ENCODE data around the gene RILPL1. TPM values are rescaled to one million over a fixed set of nuclear protein-coding genes. Genes with fewer than 3 reads are reported as not detected.

The RILPL1 gene
- total and polyA plus RNA-seq, 2 donors (not counting 1 experiment from before 2014, with no cell fraction given): 7.8 to 15.8 TPM

DNA sequence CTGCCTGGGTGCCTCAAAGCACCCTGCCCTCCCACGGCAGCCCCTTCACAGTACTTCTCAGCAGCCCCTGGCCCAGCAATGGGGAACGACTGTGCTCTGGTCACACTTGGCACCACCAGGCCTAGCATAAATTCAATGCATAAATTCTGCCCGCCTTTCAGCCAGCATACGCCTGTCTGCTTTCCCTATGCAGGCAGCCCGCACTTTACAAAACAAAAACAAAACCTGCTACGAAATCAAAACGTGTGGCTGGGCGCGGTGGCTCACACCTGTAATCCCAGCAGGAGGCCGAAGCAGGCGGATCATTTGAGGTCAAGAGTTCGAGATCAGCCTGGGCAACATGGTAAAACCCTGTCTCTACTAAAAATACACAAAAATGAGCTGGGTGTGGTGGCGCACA, 42.0 kb downstream of the RILPL1 start:
- H3K36me3 ChIP-seq (ENCODE audit: control insufficient read depth, insufficient read depth, low read length): no peaks in the 10 kb centered on the region
- DNase-seq (ENCODE audit: low read depth in 2 of 2): no peak
- H3K9ac ChIP-seq (ENCODE audit: insufficient read depth, low read length): no peak overlapping the region
- no peaks in the 10 kb centered on the region for H4K20me1 ChIP-seq (ENCODE audit: control insufficient read depth, extremely low read depth, insufficient read depth, low read length)
- H3K27me3 ChIP-seq (ENCODE audit: control insufficient read depth, insufficient read depth, low read length): no peaks in the 10 kb centered on the region
- TF ChIP-seq, protein P1, sequence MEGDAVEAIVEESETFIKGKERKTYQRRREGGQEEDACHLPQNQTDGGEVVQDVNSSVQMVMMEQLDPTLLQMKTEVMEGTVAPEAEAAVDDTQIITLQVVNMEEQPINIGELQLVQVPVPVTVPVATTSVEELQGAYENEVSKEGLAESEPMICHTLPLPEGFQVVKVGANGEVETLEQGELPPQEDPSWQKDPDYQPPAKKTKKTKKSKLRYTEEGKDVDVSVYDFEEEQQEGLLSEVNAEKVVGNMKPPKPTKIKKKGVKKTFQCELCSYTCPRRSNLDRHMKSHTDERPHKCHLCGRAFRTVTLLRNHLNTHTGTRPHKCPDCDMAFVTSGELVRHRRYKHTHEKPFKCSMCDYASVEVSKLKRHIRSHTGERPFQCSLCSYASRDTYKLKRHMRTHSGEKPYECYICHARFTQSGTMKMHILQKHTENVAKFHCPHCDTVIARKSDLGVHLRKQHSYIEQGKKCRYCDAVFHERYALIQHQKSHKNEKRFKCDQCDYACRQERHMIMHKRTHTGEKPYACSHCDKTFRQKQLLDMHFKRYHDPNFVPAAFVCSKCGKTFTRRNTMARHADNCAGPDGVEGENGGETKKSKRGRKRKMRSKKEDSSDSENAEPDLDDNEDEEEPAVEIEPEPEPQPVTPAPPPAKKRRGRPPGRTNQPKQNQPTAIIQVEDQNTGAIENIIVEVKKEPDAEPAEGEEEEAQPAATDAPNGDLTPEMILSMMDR (conservative IDR thresholded peaks at IDR 0.05 in 1 of 2, IDR thresholded peaks at IDR 0.05 in 1 of 2; ENCODE audit: low read depth in 1 of 2, low read length in 2 of 2): no peak
- no peak for TF ChIP-seq EZH2 (IDR thresholded peaks at IDR 0.05; ENCODE audit: low read length, missing control alignments)
- H3K9me3 ChIP-seq (ENCODE audit: control insufficient read depth, insufficient read depth, low read depth, low read length): no peaks in the 10 kb centered on the region
- H3K27ac ChIP-seq (ENCODE audit: insufficient read depth, low read length): no peak overlapping the region
- H3K4me1 ChIP-seq (ENCODE audit: control insufficient read depth, extremely low read depth, insufficient read depth, low read length): no peaks in the 10 kb centered on the region
- H2AFZ ChIP-seq (ENCODE audit: low read length): no peak overlapping the region
- H3K4me3 ChIP-seq (replicated peaks in 1 of 4; ENCODE audit: control extremely low read depth in 1 of 4, insufficient read depth in 1 of 4, low read depth in 3 of 4, low read length in 4 of 4): no peak overlapping the region
- H3K4me2 ChIP-seq (ENCODE audit: extremely low read depth, insufficient read depth, low read length): no peak overlapping the region
- H3K79me2 ChIP-seq (ENCODE audit: control insufficient read depth, insufficient read depth, low read length): no peaks in the 10 kb centered on the region

DNA sequence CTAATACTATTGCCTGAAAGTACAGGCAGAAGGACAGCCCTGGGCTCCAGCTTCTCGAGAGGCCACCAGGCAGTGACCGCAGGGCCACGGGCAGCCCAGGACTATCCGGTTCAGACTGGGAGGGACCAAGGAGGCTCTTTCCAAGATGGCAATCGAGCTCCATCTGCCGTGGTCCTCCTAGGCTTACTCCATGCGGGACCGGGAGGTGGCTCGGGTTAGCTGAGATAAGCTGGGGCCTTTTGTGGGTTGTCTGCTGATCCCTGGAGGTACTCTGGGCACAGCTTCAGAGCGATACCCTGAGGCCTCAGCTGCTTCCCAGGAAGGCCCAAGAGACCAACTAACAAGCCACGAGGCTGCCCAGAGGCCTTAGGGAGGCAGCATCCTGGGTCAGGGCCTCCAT, 42.5 kb downstream of the RILPL1 start:
- no peak for TF ChIP-seq EZH2 (IDR thresholded peaks at IDR 0.05; ENCODE audit: low read length, missing control alignments)
- TF ChIP-seq, protein P1 (conservative IDR thresholded peaks at IDR 0.05 in 1 of 2, IDR thresholded peaks at IDR 0.05 in 1 of 2; ENCODE audit: low read depth in 1 of 2, low read length in 2 of 2): no peak
- Histone ChIP-seq H3K27ac (ENCODE audit: insufficient read depth, low read length) (no peak overlapping the region), H3K79me2 (ENCODE audit: control insufficient read depth, insufficient read depth, low read length) (no peaks in the 10 kb centered on the region), H2AFZ (ENCODE audit: low read length) (no peak overlapping the region), H3K36me3 (ENCODE audit: control insufficient read depth, insufficient read depth, low read length) (no peaks in the 10 kb centered on the region), H3K4me2 (ENCODE audit: extremely low read depth, insufficient read depth, low read length) (no peak overlapping the region), H3K27me3 (ENCODE audit: control insufficient read depth, insufficient read depth, low read length) (no peaks in the 10 kb centered on the region), H3K9ac (ENCODE audit: insufficient read depth, low read length) (no peak overlapping the region), H3K4me3 (replicated peaks in 1 of 4; ENCODE audit: control extremely low read depth in 1 of 4, insufficient read depth in 1 of 4, low read depth in 3 of 4, low read length in 4 of 4) (no peak overlapping the region), H3K4me1 (ENCODE audit: control insufficient read depth, extremely low read depth, insufficient read depth, low read length) (no peaks in the 10 kb centered on the region), H3K9me3 (ENCODE audit: control insufficient read depth, insufficient read depth, low read depth, low read length) (no peaks in the 10 kb centered on the region), H4K20me1 (ENCODE audit: control insufficient read depth, extremely low read depth, insufficient read depth, low read length) (no peaks in the 10 kb centered on the region)
- DNase-seq (ENCODE audit: low read depth in 2 of 2): no peak

DNA sequence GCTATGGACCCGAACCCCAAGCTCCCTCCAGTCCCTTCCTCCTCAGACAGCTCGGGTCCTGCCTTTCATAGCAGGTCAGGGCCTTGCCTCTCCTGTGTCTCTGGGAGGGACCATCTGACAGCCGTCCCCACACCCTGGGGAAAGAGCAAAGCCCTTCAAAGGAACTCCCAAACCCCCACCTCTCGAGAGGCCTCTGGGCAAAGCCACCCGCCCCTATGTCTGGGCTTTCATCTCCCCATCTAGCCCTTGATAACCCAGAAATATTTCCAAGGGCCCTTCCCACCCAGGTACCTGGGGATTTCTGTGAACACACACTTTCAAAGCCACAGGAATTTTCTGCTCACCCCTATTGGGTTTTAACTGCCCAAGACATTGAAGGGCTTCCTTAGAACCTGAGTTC, 43.4 kb downstream of the RILPL1 start:
- no peaks in the 10 kb centered on the region for H3K36me3 ChIP-seq (ENCODE audit: control insufficient read depth, insufficient read depth, low read length)
- H3K4me3 ChIP-seq (replicated peaks in 1 of 4; ENCODE audit: control extremely low read depth in 1 of 4, insufficient read depth in 1 of 4, low read depth in 3 of 4, low read length in 4 of 4): no peak overlapping the region
- H3K79me2 ChIP-seq (ENCODE audit: control insufficient read depth, insufficient read depth, low read length): no peaks in the 10 kb centered on the region
- no peak for DNase-seq (ENCODE audit: low read depth in 2 of 2)
- no peaks in the 10 kb centered on the region for H3K9me3 ChIP-seq (ENCODE audit: control insufficient read depth, insufficient read depth, low read depth, low read length)
- no peak overlapping the region for H3K9ac ChIP-seq (ENCODE audit: insufficient read depth, low read length)
- H3K4me1 ChIP-seq (ENCODE audit: control insufficient read depth, extremely low read depth, insufficient read depth, low read length): no peaks in the 10 kb centered on the region
- no peak overlapping the region for H3K4me2 ChIP-seq (ENCODE audit: extremely low read depth, insufficient read depth, low read length)
- no peaks in the 10 kb centered on the region for H4K20me1 ChIP-seq (ENCODE audit: control insufficient read depth, extremely low read depth, insufficient read depth, low read length)
- H3K27ac ChIP-seq (ENCODE audit: insufficient read depth, low read length): no peak overlapping the region
- no peaks in the 10 kb centered on the region for H3K27me3 ChIP-seq (ENCODE audit: control insufficient read depth, insufficient read depth, low read length)
- H2AFZ ChIP-seq (ENCODE audit: low read length): no peak overlapping the region
- TF ChIP-seq, protein P1 (conservative IDR thresholded peaks at IDR 0.05 in 1 of 2, IDR thresholded peaks at IDR 0.05 in 1 of 2; ENCODE audit: low read depth in 1 of 2, low read length in 2 of 2): no peak
- no peak for TF ChIP-seq EZH2 (IDR thresholded peaks at IDR 0.05; ENCODE audit: low read length, missing control alignments)

Measured in fibroblast of lung (primary cell).